ENCODE data around the gene LDLRAD4. TPM values are rescaled to one million over a fixed set of nuclear protein-coding genes. Genes with fewer than 3 reads are reported as not detected.
A peak's percentile ranks its signal among the peaks of the same experiment; 100 is the strongest.

Gene LDLRAD4
- total and polyA plus RNA-seq, 2 experiments from 2014 or later: 0.73 to 1.9 TPM

DNA sequence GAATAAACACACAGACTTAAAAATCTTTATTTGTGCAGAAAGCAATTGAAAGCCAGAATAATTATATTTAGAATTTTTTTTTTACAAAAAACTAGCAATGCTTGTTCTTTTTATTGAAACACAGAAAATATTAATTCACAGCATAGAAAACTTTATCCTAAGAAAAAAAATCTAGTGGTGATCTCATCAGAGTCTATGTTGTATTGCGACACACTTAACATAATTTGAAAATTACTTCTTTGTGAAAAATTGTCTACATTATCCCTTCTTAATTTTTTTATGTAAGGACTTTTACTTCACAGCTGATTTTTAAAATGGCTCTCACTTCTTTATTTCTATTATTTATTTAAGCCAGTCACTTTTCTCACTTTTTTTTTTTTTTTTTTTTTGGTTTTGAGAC is 103.4 kb downstream of the LDLRAD4 start (continued):
- TF ChIP-seq, protein P1, sequence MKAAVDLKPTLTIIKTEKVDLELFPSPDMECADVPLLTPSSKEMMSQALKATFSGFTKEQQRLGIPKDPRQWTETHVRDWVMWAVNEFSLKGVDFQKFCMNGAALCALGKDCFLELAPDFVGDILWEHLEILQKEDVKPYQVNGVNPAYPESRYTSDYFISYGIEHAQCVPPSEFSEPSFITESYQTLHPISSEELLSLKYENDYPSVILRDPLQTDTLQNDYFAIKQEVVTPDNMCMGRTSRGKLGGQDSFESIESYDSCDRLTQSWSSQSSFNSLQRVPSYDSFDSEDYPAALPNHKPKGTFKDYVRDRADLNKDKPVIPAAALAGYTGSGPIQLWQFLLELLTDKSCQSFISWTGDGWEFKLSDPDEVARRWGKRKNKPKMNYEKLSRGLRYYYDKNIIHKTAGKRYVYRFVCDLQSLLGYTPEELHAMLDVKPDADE (IDR thresholded peaks at IDR 0.05): no peak
- TF ChIP-seq, protein P2, sequence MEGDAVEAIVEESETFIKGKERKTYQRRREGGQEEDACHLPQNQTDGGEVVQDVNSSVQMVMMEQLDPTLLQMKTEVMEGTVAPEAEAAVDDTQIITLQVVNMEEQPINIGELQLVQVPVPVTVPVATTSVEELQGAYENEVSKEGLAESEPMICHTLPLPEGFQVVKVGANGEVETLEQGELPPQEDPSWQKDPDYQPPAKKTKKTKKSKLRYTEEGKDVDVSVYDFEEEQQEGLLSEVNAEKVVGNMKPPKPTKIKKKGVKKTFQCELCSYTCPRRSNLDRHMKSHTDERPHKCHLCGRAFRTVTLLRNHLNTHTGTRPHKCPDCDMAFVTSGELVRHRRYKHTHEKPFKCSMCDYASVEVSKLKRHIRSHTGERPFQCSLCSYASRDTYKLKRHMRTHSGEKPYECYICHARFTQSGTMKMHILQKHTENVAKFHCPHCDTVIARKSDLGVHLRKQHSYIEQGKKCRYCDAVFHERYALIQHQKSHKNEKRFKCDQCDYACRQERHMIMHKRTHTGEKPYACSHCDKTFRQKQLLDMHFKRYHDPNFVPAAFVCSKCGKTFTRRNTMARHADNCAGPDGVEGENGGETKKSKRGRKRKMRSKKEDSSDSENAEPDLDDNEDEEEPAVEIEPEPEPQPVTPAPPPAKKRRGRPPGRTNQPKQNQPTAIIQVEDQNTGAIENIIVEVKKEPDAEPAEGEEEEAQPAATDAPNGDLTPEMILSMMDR (conservative IDR thresholded peaks at IDR 0.05; ENCODE audit: low read depth in 2 of 2): no peak
- no peak for TF ChIP-seq NANOG (IDR thresholded peaks at IDR 0.05; ENCODE audit: borderline replicate concordance)
- TF ChIP-seq STAT1 (IDR thresholded peaks at IDR 0.05; ENCODE audit: unreplicated experiment): no peak

DNA sequence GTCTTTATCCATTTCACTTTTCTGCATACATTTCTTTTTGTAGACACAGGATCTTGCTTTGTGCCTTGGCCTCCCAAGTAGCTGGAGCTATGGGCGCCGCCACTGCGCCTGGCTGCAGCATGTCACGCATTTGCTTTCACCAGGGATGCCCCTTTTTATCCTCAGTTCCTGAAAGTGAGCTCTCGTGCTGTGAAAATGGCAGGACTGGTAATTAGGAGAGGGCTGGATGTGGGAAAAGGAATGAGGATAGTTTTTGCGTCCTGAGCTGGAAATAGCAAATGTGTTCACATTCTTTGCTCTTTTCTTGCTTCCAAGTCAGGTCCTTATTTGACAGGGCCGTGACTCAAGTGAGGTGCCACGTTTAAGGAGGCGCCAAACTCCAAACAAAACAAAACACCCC is 104.6 kb downstream of the LDLRAD4 start:
- Histone ChIP-seq H3K4me2 (no peak overlapping the region), H2AFZ (0 out of 2 replicates have a peak overlapping the region, but pooled peaks have one; percentile 8), H3F3A (replicated peaks; ENCODE audit: low read depth) (no peaks in the 10 kb centered on the region), H3K4me3 (no peak overlapping the region), H3K27ac (ENCODE audit: low read depth) (no peak overlapping the region), H4K20me1 (replicated peaks; ENCODE audit: insufficient read depth) (no peaks in the 10 kb centered on the region), H3K4me1 (ENCODE audit: insufficient read depth) (no peaks in the 10 kb centered on the region; the same call in 1 of the 2 replicates), H3K79me2 (replicated peaks; ENCODE audit: insufficient read depth) (no peaks in the 10 kb centered on the region), H3K27me3 (ENCODE audit: insufficient read depth) (no peaks in the 10 kb centered on the region), H3K9me2 (ENCODE audit: insufficient read depth) (no peaks in the 10 kb centered on the region), H3K36me3 (ENCODE audit: insufficient read depth) (no peaks in the 10 kb centered on the region)
- Mint-ChIP-seq H3K9me3 (peaks cover 14% of the 10 kb centered on the region), H3K4me3 (no peak overlapping the region), H3K4me1 (peaks cover 10% of the 10 kb centered on the region), H3K27ac (no peak overlapping the region), H3K27me3 (ENCODE audit: insufficient read depth, low read depth, poor library complexity) (peaks cover 9% of the 10 kb centered on the region), H3K36me3 (ENCODE audit: low read depth) (peaks cover 5% of the 10 kb centered on the region)
- DNase-seq (ENCODE audit: low spot score) (no peak), ATAC-seq (no peak)
- TF ChIP-seq, protein P2 (conservative IDR thresholded peaks at IDR 0.05; ENCODE audit: low read depth in 2 of 2): no peak
- TF ChIP-seq STAT1 (IDR thresholded peaks at IDR 0.05; ENCODE audit: unreplicated experiment): no peak
- TF ChIP-seq, protein P1 (IDR thresholded peaks at IDR 0.05): no peak
- no peak for TF ChIP-seq ZNF114 (CRISPR knock-in tag; IDR thresholded peaks at IDR 0.05)
- TF ChIP-seq, protein P3, sequence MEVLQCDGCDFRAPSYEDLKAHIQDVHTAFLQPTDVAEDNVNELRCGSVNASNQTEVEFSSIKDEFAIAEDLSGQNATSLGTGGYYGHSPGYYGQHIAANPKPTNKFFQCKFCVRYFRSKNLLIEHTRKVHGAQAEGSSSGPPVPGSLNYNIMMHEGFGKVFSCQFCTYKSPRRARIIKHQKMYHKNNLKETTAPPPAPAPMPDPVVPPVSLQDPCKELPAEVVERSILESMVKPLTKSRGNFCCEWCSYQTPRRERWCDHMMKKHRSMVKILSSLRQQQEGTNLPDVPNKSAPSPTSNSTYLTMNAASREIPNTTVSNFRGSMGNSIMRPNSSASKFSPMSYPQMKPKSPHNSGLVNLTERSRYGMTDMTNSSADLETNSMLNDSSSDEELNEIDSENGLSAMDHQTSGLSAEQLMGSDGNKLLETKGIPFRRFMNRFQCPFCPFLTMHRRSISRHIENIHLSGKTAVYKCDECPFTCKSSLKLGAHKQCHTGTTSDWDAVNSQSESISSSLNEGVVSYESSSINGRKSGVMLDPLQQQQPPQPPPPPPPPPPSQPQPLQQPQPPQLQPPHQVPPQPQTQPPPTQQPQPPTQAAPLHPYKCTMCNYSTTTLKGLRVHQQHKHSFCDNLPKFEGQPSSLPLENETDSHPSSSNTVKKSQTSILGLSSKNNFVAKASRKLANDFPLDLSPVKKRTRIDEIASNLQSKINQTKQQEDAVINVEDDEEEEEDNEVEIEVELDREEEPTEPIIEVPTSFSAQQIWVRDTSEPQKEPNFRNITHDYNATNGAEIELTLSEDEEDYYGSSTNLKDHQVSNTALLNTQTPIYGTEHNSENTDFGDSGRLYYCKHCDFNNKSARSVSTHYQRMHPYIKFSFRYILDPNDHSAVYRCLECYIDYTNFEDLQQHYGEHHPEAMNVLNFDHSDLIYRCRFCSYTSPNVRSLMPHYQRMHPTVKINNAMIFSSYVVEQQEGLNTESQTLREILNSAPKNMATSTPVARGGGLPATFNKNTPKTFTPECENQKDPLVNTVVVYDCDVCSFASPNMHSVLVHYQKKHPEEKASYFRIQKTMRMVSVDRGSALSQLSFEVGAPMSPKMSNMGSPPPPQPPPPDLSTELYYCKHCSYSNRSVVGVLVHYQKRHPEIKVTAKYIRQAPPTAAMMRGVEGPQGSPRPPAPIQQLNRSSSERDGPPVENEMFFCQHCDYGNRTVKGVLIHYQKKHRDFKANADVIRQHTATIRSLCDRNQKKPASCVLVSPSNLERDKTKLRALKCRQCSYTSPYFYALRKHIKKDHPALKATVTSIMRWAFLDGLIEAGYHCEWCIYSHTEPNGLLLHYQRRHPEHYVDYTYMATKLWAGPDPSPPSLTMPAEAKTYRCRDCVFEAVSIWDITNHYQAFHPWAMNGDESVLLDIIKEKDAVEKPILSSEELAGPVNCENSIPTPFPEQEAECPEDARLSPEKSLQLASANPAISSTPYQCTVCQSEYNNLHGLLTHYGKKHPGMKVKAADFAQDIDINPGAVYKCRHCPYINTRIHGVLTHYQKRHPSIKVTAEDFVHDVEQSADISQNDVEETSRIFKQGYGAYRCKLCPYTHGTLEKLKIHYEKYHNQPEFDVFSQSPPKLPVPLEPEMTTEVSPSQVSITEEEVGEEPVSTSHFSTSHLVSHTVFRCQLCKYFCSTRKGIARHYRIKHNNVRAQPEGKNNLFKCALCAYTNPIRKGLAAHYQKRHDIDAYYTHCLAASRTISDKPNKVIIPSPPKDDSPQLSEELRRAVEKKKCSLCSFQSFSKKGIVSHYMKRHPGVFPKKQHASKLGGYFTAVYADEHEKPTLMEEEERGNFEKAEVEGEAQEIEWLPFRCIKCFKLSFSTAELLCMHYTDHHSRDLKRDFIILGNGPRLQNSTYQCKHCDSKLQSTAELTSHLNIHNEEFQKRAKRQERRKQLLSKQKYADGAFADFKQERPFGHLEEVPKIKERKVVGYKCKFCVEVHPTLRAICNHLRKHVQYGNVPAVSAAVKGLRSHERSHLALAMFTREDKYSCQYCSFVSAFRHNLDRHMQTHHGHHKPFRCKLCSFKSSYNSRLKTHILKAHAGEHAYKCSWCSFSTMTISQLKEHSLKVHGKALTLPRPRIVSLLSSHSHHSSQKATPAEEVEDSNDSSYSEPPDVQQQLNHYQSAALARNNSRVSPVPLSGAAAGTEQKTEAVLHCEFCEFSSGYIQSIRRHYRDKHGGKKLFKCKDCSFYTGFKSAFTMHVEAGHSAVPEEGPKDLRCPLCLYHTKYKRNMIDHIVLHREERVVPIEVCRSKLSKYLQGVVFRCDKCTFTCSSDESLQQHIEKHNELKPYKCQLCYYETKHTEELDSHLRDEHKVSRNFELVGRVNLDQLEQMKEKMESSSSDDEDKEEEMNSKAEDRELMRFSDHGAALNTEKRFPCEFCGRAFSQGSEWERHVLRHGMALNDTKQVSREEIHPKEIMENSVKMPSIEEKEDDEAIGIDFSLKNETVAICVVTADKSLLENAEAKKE (CRISPR knock-in tag; IDR thresholded peaks at IDR 0.05): no peak
- TF ChIP-seq, protein P4, sequence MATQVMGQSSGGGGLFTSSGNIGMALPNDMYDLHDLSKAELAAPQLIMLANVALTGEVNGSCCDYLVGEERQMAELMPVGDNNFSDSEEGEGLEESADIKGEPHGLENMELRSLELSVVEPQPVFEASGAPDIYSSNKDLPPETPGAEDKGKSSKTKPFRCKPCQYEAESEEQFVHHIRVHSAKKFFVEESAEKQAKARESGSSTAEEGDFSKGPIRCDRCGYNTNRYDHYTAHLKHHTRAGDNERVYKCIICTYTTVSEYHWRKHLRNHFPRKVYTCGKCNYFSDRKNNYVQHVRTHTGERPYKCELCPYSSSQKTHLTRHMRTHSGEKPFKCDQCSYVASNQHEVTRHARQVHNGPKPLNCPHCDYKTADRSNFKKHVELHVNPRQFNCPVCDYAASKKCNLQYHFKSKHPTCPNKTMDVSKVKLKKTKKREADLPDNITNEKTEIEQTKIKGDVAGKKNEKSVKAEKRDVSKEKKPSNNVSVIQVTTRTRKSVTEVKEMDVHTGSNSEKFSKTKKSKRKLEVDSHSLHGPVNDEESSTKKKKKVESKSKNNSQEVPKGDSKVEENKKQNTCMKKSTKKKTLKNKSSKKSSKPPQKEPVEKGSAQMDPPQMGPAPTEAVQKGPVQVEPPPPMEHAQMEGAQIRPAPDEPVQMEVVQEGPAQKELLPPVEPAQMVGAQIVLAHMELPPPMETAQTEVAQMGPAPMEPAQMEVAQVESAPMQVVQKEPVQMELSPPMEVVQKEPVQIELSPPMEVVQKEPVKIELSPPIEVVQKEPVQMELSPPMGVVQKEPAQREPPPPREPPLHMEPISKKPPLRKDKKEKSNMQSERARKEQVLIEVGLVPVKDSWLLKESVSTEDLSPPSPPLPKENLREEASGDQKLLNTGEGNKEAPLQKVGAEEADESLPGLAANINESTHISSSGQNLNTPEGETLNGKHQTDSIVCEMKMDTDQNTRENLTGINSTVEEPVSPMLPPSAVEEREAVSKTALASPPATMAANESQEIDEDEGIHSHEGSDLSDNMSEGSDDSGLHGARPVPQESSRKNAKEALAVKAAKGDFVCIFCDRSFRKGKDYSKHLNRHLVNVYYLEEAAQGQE (IDR thresholded peaks at IDR 0.05; ENCODE audit: unreplicated experiment): no peak
- no peak for TF ChIP-seq NANOG (IDR thresholded peaks at IDR 0.05; ENCODE audit: borderline replicate concordance)

Data from GM23338 (cell line).